Measurements from ENCODE around the gene C5orf34.

Gene C5orf34

DNA sequence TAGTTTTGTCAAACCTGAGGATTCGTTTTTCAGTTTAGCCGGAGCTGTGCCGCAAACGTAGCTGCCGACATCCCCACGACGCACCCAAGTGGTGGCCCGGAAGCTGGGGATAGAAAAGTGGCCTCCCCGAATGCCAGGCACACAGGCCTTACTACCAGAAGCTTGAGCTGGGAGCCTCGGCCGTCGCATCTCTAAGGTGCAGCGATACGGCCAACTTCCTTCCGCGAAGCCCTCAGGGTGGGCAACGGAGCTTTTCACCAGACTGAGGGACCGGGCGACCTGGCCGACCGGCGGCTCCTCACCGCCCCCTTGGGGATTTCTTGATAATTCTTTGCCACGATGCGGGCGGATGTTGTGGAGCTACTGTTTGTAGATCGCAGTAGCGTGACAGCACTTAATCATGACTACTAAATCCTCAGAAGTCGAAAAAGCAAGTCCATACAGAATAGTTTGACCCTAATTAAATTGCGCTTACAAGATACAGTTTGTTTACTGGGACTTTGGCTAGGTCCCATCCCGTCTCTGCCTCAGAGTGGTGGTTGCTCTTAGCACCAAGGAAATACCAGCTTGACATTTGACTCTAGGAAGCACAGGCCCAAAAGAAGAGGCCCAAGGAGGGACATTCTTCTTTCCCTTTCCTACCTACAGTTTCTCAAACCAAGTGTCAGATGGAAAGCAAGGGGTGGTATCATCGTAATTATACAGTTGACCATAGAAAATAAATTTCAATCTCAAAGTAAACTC, 30.7 kb downstream of the C5orf34 start:
- H3K4me3 ChIP-seq (replicated peaks; ENCODE audit: insufficient read depth, low read length): peak overlapping the region; percentile 81
- peak overlapping the region; percentile 98 for H3K27ac ChIP-seq (replicated peaks)
- TF ChIP-seq REST (IDR thresholded peaks at IDR 0.05; ENCODE audit: insufficient replicate concordance, low read depth) (peak; percentile 17), POLR2AphosphoS5 (IDR thresholded peaks at IDR 0.05; ENCODE audit: low read depth) (no peak; the same call in 1 of the 2 replicates)
- TF ChIP-seq, protein P1, sequence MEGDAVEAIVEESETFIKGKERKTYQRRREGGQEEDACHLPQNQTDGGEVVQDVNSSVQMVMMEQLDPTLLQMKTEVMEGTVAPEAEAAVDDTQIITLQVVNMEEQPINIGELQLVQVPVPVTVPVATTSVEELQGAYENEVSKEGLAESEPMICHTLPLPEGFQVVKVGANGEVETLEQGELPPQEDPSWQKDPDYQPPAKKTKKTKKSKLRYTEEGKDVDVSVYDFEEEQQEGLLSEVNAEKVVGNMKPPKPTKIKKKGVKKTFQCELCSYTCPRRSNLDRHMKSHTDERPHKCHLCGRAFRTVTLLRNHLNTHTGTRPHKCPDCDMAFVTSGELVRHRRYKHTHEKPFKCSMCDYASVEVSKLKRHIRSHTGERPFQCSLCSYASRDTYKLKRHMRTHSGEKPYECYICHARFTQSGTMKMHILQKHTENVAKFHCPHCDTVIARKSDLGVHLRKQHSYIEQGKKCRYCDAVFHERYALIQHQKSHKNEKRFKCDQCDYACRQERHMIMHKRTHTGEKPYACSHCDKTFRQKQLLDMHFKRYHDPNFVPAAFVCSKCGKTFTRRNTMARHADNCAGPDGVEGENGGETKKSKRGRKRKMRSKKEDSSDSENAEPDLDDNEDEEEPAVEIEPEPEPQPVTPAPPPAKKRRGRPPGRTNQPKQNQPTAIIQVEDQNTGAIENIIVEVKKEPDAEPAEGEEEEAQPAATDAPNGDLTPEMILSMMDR (IDR thresholded peaks at IDR 0.05; ENCODE audit: insufficient read depth, low read length): peak; percentile 26
- DNase-seq (ENCODE audit: low read depth in 1 of 2, low spot score in 1 of 2): peak; percentile 57 to 89
- no peaks in the 10 kb centered on the region for H3K27me3 ChIP-seq (ENCODE audit: insufficient read depth, poor library complexity, severe bottlenecking)

DNA sequence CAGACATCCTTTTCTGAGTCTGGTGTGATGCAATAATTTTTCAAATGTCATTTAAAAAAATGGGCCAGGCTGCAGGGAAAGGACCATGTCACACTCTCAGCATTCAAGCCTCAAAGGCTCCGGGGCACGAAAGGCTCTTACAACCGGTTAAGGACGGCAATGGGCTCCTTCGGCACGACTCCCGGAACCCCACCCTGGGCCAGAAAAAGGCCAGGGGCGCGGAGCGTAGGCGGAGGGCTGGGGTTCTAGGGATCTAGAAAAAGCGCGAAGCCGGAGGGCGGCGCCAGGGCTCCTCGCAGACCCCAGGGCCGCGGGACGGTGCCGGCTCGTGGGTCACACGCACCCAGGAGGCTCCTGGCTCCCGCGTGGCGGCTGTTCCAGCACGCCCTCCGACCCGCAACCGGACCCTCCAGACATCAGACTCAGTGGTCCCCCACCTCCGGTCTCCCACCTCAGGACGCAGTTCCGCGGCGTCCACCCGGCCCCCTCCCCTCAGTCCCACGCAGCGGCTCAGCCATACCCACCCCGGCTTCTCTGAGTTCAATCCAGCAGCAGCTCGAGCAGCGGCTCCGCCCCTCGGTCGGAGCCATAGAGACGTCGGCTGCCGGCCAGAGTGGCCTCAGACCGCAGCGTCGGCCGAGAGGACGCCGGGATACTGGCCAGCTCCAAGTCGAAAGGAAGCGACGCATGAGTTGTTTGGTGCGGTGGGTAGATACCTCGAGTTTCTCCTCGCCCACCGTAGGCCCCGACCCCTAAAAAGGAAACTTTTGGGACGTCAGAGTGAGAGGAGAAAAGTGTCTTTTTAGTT, 31.4 kb downstream of the C5orf34 start, which contains the start of gene TMEM267:
TMEM267 (minus strand) TSS at position 568 of the 808 bp plus-strand sequence. CDS start 29,896 bp downstream, outside the sequence.
- H3K27ac ChIP-seq (replicated peaks): peak within 1 kb of the TSS; percentile 98
- peak within 1 kb of the TSS; percentile 81 for H3K4me3 ChIP-seq (replicated peaks; ENCODE audit: insufficient read depth, low read length)
- no peaks in the 10 kb centered on the region for H3K27me3 ChIP-seq (ENCODE audit: insufficient read depth, poor library complexity, severe bottlenecking)
- DNase-seq (ENCODE audit: low read depth in 1 of 2, low spot score in 1 of 2): peak; percentile 76 to 92
- TF ChIP-seq SPI1 (IDR thresholded peaks at IDR 0.05; ENCODE audit: borderline replicate concordance, low read depth): no peak
- TF ChIP-seq, protein P1 (IDR thresholded peaks at IDR 0.05; ENCODE audit: insufficient read depth, low read length): no peak
- peak; percentile 94 for TF ChIP-seq POLR2AphosphoS5 (IDR thresholded peaks at IDR 0.05; ENCODE audit: low read depth)
- TF ChIP-seq REST (IDR thresholded peaks at IDR 0.05; ENCODE audit: insufficient replicate concordance, low read depth): peak; percentile 68
- peak; percentile 6; the same call in 1 of the 2 replicates for TF ChIP-seq GABPA (IDR thresholded peaks at IDR 0.05; ENCODE audit: low read depth)

DNA sequence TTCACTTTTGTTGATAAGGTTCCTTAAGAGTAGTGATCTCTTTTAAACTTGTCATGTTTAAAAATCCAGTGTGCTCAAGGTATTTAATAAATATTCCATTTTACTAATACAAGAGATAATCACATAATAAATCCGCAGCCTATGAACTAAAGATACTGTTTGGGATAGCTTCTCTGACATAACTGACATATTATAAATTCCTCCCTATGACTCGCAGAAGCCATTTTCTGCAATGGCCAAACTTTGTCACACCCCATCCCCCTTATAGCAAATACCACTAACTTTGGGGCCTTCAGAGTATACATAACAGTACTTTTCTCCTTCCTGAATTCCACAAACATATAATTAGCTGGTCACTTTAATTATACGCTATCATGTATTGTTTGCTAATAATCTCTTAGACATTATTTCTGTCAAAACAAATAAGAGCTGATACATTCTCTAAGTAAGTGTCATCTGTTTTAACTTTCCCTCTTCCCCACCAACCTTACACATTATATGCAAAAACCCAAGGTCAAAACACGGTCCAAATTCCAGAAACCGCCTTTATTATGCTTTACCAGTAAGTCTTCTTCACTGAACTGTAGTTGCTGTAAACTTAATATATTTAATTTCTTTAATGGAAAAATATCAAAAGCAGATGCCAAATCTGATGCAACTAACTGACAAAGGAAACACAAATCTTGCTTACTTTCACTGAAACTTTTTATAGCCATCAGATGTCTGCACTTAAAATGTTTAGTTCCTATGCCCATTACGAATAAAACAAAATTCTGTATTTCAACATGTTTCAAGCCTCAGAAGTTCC, 32.3 kb downstream of the C5orf34 start:
- no peak for DNase-seq (ENCODE audit: low read depth in 1 of 2, low spot score in 1 of 2)
- no peak for TF ChIP-seq SPI1 (IDR thresholded peaks at IDR 0.05; ENCODE audit: borderline replicate concordance, low read depth)
- TF ChIP-seq, protein P1 (IDR thresholded peaks at IDR 0.05; ENCODE audit: insufficient read depth, low read length): no peak
- no peak for TF ChIP-seq REST (IDR thresholded peaks at IDR 0.05; ENCODE audit: insufficient replicate concordance, low read depth)
- no peak for TF ChIP-seq POLR2AphosphoS5 (IDR thresholded peaks at IDR 0.05; ENCODE audit: low read depth)
- TF ChIP-seq GABPA (IDR thresholded peaks at IDR 0.05; ENCODE audit: low read depth): no peak; the same call in 1 of the 2 replicates
- peak overlapping the region; percentile 81 for H3K4me3 ChIP-seq (replicated peaks; ENCODE audit: insufficient read depth, low read length)
- H3K27ac ChIP-seq (replicated peaks): peak overlapping the region; percentile 98
- no peaks in the 10 kb centered on the region for H3K27me3 ChIP-seq (ENCODE audit: insufficient read depth, poor library complexity, severe bottlenecking)

All from HL-60 (cell line).